HUES6 (cell line): ENCODE results near the gene AOPEP.
A peak's percentile ranks its signal among the peaks of the same experiment; 100 is the strongest.

ENCODE experiments used
- H3K27ac ChIP-seq: 2 replicates; pipeline ENCODE4 v1.7.0; 2013; ENCODE audit warnings: low read depth, mild to moderate bottlenecking, low read length, inconsistent platforms
- H3K27me3 ChIP-seq: 2 replicates; pipeline ENCODE4 v1.6.1; 2013; ENCODE audit warnings: low read length; ENCODE audit not compliant: control insufficient read depth, insufficient read depth
- H3K36me3 ChIP-seq: 2 replicates; pipeline ENCODE4 v1.6.1; 2013; ENCODE audit warnings: low read length; ENCODE audit not compliant: control insufficient read depth, insufficient read depth
- H3K4me1 ChIP-seq: 2 replicates; pipeline ENCODE4 v1.6.1; 2013; ENCODE audit warnings: low read length; ENCODE audit not compliant: control insufficient read depth, insufficient read depth
- H3K4me3 ChIP-seq: 2 replicates; pipeline ENCODE4 v1.5.1; 2013; ENCODE audit warnings: low read depth, low read length
- H3K9ac ChIP-seq: one replicate; pipeline ENCODE4 v1.6.1; 2013; ENCODE audit warnings: mild to moderate bottlenecking, low read length
- H3K9me3 ChIP-seq: 2 replicates; pipeline ENCODE4 v1.6.1; 2013; ENCODE audit warnings: low read depth, low read length; ENCODE audit not compliant: control insufficient read depth, insufficient read depth

The AOPEP gene

DNA sequence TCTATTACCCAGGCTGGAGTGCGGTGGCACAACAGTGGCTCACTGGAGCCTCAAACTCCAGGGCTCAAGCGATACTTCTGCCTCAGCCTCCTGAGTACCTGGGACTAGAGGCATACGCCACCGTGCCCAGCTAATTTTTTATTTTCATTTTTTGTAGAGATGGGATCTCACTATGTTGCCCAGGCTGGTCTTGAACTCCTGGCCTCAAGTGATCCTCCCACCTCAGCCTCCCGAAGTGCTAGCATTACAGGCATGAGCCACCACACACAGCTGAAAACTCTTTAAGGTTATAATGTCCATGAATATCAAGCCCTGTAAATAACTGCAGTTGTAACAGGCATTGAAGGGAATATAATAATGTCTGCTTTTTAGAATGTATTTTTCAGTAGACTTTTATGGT is 271.2 kb downstream of the AOPEP start:
- H3K9me3 ChIP-seq = no peaks in the 10 kb centered on the region
- H3K4me3 ChIP-seq = no peak overlapping the region
- no peak overlapping the region for H3K27ac ChIP-seq
- H3K27me3 ChIP-seq = peaks cover 6% of the 10 kb centered on the region
- H3K9ac ChIP-seq = no peak overlapping the region
- peaks cover 5% of the 10 kb centered on the region; the same call in 1 of the 2 replicates for H3K4me1 ChIP-seq
- H3K36me3 ChIP-seq = no peaks in the 10 kb centered on the region

DNA sequence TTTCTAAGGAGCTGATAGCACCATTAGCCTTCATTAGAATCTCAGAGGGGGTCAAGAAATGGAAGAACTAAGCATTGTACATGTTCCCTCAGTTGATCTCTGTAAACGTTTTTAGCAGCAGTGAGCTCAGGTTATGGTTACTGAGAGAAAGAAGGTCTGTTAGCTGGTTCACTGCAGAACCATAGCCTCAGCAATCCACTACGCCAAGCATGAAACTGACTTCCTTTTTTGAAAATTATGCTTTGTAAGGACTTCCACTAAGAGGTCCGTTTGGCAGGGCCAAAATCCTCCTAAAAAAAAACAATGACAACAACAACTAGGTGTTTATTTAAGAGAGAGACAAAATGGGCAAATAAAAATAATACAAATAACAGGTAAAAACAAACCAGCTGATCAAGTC is 273.3 kb downstream of the AOPEP start:
- no peak overlapping the region for H3K4me3 ChIP-seq
- H3K9me3 ChIP-seq = no peaks in the 10 kb centered on the region
- H3K9ac ChIP-seq = no peak overlapping the region
- H3K27ac ChIP-seq = no peak overlapping the region
- peaks cover 5% of the 10 kb centered on the region; the same call in 1 of the 2 replicates for H3K4me1 ChIP-seq
- H3K36me3 ChIP-seq = no peaks in the 10 kb centered on the region
- peaks cover 24% of the 10 kb centered on the region for H3K27me3 ChIP-seq

DNA sequence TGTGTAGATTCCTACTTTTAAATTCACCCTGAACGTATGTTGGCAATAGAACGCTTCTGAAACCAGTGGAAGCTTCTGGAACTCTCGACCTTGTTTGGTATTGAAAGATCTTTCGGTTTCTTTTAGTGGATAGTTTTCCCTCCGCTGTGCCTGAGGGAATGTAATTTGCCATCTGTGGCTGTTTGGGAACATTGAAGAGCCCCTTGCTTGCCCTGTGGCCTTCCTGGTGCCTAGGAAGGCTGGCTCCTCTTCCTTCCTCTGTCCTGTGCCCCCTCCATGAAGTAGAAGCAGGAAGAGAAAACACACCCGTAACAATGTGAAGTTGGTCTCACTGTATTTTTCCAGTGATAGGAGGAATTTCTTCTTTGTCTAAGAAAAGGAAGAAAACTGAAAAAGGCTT is 274.3 kb downstream of the AOPEP start:
- Histone ChIP-seq H3K27ac (no peak overlapping the region), H3K9me3 (no peaks in the 10 kb centered on the region), H3K36me3 (no peaks in the 10 kb centered on the region), H3K27me3 (peaks cover 34% of the 10 kb centered on the region), H3K4me1 (peaks cover 3% of the 10 kb centered on the region; the same call in 1 of the 2 replicates), H3K4me3 (no peak overlapping the region), H3K9ac (no peak overlapping the region)

DNA sequence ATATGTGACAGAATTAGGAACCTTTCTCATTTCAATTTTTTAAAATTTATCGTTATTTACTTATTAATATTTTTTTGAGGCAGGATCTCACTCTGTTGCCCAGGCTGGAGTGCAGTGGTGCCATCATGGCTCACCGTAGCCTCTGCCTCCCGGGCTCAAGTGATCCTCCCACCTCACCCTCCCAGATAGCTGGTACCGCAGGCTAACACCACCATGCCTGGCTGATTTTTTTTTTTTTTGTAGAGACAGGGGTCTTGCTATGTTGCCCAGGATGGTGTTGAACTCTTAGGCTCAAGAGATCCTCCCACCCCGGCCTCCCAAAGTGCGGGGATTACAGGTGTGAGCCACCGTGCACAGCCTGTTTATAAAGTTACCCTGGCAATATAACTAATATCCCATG is 275.2 kb downstream of the AOPEP start:
- no peak overlapping the region for H3K4me3 ChIP-seq
- H3K4me1 ChIP-seq = no peaks in the 10 kb centered on the region
- no peak overlapping the region for H3K9ac ChIP-seq
- H3K9me3 ChIP-seq = no peaks in the 10 kb centered on the region
- H3K27ac ChIP-seq = no peak overlapping the region
- H3K27me3 ChIP-seq = peaks cover 42% of the 10 kb centered on the region
- H3K36me3 ChIP-seq = no peaks in the 10 kb centered on the region

DNA sequence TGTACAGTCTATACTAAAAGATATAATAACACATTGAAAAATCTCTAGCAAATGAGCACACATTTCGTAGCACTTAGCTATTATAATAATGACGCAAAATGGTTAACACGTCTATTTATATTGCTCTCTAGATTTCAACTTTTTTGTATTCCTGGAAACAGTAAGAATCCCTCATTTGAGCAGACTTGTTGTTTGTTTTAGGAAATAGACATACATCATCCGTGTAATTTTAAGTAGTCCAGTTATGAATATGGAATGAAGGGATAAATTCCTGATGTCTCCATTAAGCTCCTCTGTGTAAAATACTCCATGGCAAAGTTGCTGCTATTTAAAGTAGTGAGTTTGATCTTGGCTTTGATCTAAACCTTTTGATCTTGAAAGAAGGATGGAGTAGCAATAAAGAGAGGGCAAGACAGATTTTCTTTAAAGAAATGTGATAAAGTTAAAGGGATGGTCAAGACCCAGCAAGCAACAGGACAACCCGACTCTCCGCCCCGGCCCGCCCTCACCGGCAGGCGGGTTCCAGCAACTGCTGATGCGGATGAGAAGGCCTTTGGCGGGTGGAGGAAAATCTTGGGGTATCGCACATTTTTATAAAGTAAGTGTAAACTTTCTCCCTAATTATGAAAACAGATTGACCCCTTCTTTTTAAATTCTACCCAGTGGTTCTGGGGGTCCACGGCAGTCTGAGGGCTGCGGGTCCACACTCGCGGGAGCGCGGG is 277.4 kb downstream of the AOPEP start:
- Histone ChIP-seq H3K36me3 (no peaks in the 10 kb centered on the region), H3K27ac (no peak overlapping the region), H3K9me3 (no peaks in the 10 kb centered on the region), H3K9ac (peak overlapping the region; percentile 69), H3K27me3 (peaks cover 42% of the 10 kb centered on the region), H3K4me1 (no peaks in the 10 kb centered on the region), H3K4me3 (peak overlapping the region; percentile 87)

DNA sequence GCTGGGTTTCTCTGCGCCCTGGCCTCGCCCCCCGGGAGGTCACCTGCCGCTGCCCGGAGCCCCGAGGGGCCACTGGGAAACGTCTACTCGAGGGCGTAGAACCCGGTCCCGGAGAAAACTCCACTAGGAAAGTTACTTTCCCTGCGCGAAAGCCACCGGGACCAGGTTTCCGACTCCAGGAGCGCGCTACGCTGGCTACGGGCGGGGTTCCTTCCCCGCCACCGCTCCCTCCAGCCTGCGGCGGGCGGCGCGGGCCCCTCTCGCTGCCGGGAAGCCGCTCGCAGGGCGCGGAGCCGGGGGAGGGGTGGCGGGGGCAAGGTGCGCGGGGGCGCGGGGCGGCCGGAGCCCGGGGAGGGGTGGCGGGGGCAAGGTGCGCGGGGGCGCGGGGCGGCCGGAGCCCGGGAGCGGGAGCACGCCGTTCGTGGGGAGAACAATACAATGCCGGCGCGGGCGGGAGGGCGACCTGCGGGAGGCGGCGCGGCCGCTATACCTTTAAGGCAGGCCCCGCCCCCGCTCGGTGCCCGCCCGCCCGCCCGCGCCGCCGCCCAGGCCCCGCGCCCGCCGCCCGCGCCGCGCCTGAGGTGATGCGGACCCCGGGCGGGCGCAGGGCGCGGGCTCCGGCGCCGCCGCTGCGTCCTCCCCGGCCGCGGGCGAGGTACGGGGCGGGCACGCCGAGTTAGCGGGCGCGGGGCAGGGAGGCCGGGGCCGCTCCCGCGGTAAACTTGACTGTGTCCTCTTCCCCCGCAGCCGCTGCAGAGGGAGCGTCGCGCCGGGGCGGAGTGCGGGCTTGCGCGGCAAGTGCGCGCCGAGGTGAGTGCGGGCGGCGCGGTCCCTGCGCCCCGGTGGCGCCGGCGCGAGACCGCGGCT is 278.1 kb downstream of the AOPEP start:
- Histone ChIP-seq H3K36me3 (no peaks in the 10 kb centered on the region), H3K4me3 (peak overlapping the region; percentile 87), H3K27me3 (peaks cover 42% of the 10 kb centered on the region), H3K9me3 (no peaks in the 10 kb centered on the region), H3K27ac (no peak overlapping the region), H3K4me1 (no peaks in the 10 kb centered on the region), H3K9ac (peak overlapping the region; percentile 70)

DNA sequence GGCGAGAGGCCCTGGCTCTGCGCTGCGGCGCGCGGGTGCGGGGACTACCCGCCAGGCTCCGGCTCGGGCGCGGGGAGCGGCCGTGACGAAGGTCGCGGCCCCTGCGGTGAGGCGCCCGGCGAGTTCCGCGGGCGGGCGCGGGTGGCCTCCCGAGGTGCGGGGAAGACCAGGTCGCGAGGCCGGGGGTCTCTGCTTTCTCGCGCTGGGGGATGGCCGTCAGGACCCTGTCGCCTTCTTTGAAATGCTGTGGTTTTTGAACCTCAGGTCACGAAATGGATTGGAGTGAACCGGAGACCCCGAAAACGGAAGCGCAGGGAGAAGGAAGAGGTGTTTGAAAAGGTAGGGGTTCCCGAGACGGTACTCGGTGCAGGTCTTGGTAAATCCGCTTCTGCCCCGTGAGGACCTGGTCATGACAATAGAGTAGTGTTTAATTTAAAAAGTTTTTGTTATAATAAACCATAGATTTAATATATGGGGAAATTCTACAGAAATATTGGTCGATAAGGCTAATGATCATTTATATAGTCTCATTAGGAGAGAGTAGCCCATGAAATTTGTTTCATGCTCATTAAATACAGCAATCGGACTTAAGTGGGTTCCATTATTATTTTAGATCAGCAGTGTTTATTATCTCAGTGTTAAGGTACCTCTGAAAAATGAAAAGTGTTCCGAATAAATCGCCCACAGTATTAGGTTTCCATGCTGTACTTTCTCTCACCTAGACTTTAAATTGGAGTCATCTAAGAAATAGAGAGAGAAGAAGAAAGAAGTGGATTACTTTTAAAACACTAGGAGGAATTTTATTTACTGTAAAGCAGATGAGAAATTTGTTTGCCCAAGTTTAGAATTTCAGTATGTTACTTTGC is 279.0 kb downstream of the AOPEP start:
- Histone ChIP-seq H3K27me3 (peaks cover 42% of the 10 kb centered on the region), H3K4me3 (peak overlapping the region; percentile 66), H3K4me1 (no peaks in the 10 kb centered on the region), H3K36me3 (no peaks in the 10 kb centered on the region), H3K9me3 (no peaks in the 10 kb centered on the region), H3K9ac (peak overlapping the region; percentile 70), H3K27ac (no peak overlapping the region)

DNA sequence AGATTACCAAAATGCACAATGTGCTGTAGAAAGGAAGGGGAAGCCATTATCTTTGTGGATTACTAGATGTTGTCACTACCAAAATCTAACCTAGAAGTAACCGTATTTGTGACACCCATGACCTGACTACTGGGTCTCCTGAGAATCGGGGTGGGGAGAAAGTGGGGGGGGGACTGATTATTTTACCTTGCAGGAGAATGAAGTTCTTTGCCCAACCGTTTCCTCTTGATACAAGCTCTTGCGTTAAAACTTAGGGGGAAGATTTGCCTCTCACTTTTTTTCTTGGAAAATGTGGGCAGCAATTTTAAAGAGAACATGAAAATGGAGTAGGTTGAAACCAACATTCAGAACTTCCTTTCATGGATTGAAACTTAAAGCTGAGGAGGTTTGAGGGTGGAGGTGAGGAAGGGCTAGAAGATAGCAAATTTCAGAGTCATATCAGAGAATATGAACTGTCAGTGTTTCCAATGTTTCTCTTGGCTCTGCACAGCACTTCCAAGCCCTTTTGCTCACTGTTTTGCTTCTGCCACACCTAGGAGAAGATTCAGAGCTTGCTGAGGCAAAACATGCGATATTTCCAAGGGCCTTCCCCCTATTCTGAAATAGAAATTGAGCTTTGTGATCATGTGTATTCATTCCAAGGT is 280.8 kb downstream of the AOPEP start:
- H3K27me3 ChIP-seq = peaks cover 39% of the 10 kb centered on the region
- no peaks in the 10 kb centered on the region for H3K36me3 ChIP-seq
- no peak overlapping the region for H3K9ac ChIP-seq
- no peak overlapping the region for H3K4me3 ChIP-seq
- no peaks in the 10 kb centered on the region for H3K4me1 ChIP-seq
- no peak overlapping the region for H3K27ac ChIP-seq
- H3K9me3 ChIP-seq = no peaks in the 10 kb centered on the region

DNA sequence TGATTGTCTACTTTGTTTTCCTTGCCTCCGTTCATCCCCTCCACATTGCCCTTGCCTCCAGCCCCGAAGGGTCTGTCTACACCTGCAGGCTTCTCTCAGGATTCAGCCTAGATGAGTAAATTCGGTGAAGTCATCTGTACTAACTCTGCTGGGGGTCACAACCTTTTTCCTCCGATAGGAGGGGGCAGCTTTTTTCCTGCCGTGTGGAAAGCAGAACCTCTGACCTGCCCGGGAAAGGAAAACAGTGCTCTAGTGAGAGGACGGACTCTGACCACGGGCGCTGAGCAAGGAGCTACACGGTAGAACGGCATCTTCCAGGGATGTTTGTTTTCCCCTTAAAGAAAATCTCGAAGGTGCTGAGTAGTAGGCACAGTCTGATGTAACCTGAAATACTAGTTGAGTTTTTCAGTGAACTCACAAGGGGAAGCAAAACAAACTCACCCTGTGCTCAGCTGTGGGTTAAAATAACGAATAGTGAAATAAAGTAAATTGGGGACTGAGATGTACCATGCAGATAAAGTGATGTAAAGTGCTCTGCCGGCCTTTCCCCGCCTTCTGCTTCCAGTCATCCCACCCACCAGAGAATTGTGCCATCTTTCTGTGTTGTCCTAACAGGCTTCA is 281.8 kb downstream of the AOPEP start:
- Histone ChIP-seq H3K36me3 (no peaks in the 10 kb centered on the region), H3K4me1 (no peaks in the 10 kb centered on the region), H3K27me3 (peaks cover 30% of the 10 kb centered on the region), H3K9ac (no peak overlapping the region), H3K9me3 (no peaks in the 10 kb centered on the region), H3K4me3 (no peak overlapping the region), H3K27ac (no peak overlapping the region)

DNA sequence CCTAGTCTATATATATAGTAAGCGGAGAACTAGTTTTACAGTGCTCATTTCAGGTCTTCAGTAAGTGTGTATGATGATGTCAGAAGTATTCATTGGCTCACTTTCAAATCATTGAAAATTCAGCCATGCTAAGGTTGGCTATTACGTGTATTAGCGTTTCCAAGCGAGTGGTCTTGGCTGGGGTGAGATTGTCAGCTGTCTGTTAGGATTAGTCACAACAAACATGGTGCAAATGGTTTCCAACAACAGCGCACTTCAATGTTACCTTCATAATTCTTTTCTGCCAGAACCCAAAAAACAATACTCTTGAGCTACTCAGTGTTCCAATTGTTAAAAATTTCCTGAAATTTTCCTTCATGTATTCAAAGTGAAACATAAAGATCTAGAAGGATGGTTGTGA is 283.0 kb downstream of the AOPEP start:
- H3K36me3 ChIP-seq = no peaks in the 10 kb centered on the region
- no peak overlapping the region for H3K27ac ChIP-seq
- H3K4me1 ChIP-seq = no peaks in the 10 kb centered on the region
- H3K27me3 ChIP-seq = peaks cover 18% of the 10 kb centered on the region
- no peak overlapping the region for H3K9ac ChIP-seq
- H3K4me3 ChIP-seq = no peak overlapping the region
- no peaks in the 10 kb centered on the region for H3K9me3 ChIP-seq
